Occipital lobe (tissue), 2 donors: ENCODE results near the gene FCHSD2. TPM values are rescaled to one million over a fixed set of nuclear protein-coding genes. Genes with fewer than 3 reads are reported as not detected.

Source experiments
- DNase-seq: peaks from one replicate; lab custom pipeline; 2025; lab: John Stamatoyannopoulos, UW
- total RNA-seq: library from RNA; depleted of rRNA; stranded (reverse); fragments of >200 nt; gene quantifications from one replicate; pipeline ENCODE4 v1.2.3, GENCODE V29; 2014

Gene FCHSD2
- total RNA-seq, 1 donor from 2014 or later = 46.6 TPM

DNA sequence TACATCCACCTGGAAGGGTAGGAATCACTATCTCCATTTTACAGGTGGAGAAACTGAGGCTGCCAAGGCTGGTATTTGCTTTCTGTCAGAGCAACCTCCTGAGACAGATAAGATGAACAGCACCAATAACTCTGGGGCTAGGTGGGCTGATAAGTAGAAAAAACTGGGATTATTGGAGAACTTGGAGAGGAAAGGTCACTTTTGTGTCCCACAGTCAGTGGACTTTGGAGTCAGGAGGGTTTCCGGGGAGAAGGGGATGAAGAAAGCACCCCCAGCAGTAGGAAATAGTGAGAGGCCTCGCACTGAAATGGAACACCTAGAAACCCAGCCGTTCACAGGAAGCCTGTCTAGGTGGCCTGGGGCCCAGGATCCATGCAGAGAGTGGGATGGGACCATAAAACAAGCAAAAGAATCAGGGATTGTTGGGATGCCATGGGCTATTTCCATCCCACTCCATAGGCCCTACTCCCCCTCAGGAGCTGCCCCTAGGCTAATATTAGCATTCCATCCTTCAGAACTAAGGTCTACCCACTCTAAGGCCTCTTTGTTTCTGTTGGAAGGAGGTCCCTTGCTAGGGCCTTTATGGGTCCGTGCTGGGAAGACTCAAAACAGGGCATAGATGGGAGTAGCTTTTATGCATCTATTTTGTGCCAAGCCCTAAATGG is 31.0 kb upstream of the FCHSD2 start:
- DNase-seq = no peak

DNA sequence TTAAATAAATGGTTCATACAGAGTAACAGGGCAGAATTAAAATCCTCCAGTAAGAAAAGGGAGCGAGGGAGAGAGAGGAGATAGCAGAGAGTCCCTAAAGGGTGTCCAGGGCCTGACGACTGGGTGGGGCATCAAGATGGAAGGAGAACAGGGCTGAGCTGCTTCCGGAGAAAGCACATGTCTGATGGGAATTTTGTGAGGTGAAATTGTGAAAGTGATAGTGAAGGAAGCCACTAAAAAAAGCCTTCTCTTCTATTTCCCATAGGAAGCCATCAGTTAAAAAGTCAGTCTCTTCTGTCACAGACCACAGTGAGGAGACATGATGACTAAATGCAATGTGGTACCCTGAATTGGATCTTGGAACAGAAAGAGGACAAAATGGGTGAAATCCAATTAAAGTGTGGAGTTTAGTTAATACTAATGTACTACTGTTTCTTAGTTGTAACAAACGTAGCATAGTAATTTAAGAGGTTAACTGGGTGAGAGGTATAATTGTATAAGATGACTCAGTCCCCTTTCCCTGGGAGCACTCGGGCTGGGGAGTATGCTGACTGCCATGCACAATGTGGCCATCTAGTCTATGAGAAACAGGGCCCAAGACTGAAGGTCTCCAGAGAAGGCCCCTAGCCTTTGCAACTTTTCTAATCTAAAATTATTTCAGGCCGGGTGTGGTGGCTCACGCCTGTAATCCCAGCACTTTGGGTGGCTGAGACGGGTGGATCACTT is 29.5 kb upstream of the FCHSD2 start:
- DNase-seq = no peak

DNA sequence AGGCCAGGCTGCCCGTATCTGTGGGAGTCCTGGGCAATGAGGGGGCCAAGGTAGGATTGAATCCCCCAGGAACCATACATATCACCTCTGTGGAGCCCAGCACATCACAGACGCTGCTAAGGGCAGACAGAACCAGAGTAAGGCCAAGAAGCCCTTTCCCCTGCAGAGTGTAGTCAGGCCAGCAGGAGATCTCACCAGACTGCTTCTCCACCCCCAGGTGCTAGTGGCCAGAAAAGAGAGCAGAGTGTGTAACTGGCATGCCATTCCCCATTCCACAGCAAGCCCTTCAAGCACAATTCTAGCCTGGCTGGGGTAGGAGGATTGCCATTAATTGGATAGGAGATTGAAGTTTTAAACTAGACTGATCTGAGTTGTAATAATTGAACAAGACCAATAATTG is 28.0 kb upstream of the FCHSD2 start:
- no peak for DNase-seq

DNA sequence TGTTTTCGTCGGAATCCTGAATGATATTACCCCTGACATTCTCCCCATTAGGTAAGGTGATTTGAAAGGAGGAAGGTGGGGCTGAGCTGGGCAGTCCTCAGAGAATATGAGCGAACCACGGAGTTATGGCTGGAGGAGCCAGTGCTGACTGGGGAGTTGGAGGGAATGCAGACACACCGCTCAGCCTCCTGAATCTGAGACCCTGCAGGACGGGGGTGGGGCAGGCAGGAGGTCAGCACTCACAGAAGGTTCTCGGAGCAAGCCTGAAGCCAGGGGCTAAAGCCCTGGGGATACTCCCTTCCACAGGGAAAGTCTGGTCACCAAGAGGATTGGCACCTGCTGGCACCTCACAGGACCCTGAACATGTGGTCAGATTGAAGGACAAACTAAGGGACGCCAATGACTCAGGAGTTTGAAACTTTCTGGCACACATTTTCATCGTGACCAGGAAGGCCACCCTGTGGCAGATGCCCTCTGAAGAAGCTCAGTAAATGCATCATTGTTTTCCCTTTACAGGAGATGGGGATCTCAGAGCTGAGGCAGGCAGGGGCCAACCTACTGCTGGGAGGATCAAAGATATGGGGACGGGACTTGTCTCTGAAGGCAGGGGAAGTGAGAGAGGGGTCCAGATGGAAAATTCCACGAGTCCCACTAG is 26.9 kb upstream of the FCHSD2 start:
- no peak for DNase-seq

DNA sequence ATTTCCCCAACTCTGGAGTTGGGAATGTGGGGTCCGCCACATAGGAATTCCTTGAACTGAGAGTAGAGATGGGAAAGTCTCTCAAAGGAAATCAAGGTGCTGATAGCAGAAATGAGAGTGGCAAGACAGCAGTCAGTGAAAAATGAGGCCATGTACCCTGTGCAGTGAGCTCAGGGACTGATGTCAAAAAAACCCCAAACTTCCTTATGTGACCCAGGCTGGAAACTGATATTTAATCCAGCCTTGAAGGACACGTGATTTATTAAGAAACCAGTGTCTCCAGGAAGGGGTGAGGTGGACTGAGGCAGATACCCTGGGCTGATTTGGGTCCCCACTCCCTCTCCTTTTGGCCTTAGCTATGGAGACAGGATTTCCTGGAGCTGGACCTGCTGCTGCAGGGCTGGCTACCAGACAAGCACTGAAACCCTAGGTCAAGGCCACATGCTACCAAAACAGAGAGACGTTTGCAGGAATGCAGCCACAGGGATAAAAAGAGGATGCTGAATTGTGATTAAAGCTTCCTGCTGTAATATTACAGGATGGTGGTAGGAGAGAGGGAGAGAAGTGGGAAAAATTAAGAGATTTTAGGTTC is 25.3 kb upstream of the FCHSD2 start:
- DNase-seq = no peak

DNA sequence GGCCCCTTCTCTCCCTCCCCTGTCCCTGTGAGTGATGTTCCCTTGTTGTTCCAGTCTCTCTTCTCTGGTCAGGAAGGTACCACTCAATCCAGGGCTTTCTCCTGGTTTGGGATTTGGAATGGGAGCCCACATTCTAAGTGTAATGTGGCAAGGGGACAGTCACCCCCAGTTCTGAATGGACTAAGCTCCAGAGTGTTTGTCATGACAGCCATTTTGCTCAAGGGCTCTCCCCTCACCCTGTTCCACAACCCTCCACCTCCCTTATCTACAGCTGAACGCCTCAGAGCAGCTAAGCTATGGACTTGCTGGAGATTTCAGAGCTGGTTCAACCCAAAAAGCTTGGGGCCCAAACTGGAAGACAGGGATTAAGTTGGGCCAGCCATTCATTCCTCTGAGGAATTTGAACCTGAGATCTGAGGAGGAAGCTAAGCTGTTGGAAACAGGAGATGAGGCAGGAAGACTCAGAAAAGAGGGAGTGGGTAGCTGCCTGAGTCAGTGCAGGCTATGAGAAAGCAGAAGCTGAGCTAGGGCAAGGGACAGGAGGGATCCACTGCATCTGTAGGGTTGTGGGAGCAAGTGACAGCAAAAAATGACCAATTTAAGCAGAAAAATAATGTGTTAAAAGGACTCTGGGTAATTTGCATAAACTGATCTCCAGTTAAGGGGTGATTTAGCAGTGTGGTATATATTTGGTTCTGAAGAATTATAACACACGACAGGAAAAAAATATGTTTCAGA is 22.9 kb upstream of the FCHSD2 start:
- DNase-seq = no peak

DNA sequence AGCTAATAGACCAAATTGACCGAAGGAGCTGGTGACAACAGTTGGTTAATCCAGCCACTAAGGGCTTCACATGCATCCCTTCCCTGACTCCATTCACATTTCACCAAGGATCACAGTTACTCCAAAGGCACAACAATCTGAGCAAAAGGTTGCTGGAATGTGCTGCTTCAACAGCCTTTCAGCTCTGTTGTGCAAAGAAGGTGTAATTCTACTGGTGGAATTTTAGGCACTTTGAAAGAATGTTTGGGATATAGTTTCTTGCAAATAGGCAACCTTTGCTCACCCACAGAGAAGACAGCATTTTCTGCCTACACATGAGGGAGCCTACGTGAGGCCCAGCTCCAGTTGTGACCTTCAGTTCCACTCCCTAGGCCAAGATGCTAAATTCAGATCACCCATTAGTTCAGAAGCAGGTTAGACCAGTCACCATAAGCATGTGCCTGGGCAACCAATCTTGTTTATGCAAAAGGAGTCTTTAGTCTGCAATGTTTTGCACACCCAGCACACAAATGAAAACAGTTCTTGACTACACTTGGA is 21.6 kb upstream of the FCHSD2 start:
- DNase-seq = no peak

DNA sequence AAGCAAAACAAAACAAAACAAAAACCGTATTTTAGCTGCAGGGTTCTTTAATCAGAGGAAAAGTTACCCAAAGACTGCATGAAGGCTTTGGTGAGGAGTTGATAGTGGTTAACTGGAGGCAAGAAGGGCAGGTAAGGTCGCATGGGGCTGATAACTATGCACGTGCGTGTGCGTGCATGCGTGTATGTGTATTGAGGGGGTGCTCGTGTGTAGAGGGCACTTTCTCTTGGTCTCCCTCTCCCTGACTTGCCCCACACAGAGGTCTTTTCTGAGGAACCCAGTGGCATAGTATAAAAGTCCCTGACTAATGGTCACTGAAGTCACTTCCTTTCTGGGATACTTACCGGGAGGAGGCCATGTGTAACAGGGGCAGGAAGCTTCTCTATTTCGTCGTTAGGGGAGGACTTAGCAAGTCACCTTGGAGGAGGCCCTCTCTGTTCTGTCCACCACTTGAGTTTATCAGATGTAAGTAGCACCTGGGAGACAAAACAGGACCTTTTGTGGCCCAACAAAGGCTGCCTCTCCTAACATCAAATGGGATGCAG is 20.1 kb upstream of the FCHSD2 start:
- no peak for DNase-seq

DNA sequence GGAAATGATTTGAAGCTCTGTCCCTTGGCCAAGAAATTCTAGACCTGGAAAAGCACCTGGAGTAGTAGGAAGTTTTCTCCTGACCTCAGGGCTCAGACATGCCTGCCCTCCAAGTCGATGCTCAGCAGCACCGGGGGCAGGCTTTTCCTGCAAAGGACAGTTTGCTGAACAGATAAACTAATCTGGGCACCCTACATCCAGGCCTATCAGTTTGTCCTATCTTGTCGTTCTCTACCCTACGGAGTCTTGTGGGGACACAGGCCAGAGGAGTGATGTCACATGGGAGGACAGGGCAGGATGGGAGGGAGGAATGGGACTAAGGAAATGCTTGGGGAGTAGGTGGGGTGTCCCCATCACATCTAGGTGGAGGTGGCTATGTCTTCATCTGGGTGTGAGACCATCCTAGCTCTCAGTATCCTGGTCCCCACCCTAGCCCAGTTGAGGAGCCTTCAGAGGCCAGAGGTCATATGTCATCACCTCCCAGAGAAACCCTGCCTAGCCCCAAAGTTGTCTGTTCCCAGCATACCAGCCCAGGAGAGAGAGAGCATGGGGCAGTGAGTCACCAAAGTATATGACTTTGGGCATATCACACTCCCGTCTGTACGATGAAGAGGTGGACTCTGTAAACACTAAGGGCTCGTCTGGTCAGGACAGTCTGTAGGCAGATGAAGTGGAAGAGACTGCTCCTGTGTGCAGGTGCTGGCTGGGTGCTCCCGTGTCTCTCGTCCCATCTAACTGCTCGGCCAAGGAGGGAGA is 18.1 kb upstream of the FCHSD2 start:
- DNase-seq = no peak

DNA sequence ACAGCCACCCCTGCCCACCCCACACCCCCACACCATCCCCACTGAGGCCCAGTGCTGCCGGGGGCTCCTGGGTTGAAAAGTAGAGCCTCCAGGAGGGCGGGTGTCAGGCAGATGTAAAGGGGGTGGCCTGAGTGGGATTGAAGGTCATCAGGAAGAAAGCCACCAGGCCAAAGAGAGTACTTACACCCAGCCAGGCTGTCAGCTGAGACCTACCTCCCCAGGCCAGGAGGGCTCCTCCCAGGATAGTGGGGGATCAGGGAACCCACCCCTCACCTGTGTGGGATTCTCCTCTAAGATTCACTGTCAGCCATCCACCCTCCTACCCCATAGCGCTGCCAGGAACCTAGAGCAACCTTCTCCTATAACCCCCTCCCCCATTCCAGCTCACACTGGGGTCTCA is 17.2 kb upstream of the FCHSD2 start:
- no peak for DNase-seq

DNA sequence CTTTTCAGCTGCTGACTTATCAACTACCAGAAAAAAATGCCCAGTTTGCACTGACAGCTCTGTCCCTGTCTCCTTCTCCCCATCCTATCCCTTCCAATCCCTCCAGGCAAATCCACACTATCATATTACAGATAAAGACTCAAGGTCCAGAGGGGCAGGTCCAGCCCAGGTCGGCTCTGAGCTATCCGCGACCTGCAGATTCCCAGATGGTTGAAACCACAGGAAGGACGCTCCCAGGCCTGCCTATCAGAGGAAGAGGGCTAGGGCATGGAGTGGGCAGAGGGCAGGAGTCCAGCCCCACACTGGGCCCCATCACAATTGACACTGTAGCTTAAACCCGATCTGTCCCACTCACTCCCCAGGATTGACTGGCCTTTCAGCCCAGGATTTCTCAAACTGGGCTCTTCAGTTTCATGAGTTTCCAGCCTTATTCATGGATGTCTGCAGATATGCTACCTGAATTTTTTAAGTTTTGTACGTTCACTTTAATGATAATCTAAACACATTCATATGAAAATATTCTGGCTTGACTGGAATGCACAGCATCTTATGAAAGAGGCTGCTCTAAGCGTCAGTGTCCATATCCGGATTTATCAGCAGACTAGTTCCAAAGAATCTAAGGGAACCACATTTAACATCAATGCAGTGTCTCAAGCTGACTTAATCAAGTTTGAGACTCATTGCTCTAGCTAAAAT is 16.4 kb upstream of the FCHSD2 start:
- no peak for DNase-seq

DNA sequence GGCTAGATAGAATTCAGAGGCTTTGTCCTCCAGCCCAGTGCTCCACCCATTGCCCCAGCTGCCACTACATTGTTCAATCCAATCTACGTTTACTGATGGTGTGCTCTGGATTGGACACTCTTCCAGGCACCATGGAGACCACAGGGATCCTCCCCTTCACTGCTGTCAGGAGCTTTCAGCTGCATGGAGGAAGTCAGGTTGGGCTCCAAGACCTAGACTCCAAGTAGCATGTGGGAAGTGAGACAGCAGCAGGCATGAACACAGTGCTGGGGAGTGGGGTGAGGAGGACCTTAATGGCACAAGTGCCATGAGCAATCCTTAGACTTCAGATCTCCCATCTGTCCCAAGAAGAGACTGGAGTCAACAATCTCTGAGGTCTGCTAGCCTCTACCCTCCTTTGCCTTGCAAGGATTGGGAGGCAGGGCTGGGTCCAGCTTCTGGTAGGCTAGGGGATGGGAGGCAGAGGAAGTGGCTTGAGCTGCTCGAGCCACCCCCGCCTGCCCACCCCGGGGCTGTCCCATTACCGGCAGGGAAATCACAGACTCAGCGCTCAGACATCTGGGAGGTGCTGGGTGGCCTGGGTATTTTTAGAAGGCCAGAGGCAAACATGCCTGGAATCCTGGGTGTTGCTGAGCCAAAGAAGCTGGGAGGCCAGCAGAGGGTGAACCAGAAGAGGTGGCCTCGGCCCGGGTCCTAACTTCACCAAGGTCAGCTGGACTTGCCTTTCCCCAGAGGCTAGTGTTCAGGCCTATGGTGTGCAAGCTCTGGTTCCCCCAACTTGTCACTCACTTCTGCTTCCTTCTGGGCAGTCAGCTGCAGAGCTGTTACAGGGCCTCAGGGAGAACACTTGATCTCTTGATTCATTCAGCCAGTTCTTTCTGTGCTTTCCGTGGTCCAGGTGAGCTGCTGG is 15.2 kb upstream of the FCHSD2 start:
- DNase-seq = no peak

DNA sequence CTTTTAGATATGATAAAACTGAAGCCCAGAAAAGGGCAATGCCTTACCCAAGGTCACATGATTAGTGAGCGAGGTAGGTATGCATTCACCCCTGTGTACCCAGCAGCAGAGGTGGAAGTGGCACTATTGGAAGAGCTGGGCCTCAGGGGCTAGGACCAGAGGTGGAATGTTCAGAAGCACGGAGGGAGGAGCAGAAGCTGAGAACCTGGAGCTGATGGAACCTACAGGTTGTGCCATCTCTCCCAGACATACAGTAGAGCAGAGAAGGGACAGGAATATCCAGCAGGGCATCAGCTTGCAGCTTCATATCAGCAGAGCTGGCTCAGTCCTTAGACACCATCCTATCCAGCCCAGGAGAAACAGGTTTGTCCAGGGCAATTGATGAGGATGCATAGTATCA is 14.6 kb upstream of the FCHSD2 start:
- DNase-seq = no peak

DNA sequence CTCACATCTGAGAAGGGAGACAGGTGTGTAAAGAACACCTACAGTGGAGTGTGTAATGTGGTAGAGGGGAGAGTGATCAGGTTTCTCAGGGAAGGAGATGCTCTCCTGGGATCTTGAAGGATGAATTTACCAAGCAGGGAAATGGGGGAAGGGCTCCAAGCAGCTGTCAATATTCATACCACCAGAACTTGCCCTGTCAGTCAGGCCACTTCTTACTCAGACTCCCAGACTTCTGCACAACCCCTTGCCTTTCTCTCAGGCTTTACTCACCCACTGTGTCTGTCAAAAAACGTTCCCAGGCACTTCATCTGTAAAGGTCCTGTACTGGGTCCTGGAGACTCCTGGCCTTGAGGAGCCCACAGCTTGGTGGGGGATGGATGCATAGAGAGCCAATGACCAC is 14.0 kb upstream of the FCHSD2 start:
- no peak for DNase-seq

DNA sequence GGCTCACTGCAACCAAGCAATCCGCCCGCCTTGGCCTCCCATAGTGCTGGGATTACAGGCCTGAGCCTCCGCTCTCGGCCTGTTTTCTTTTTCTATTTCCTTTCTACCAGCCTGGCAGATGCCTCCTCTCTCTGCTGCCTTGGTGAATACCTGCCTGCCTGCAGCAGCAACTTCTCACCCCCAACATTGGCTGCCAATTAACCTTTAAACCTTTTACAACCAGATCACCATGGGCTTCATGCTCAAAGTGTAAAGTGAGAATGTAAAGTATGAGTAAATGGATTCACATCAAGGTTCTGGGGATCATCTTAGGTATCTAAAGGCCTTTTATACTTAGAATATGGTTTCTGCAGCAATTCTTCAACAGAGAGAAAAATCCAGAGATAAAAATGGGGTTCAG is 13.0 kb upstream of the FCHSD2 start:
- no peak for DNase-seq

DNA sequence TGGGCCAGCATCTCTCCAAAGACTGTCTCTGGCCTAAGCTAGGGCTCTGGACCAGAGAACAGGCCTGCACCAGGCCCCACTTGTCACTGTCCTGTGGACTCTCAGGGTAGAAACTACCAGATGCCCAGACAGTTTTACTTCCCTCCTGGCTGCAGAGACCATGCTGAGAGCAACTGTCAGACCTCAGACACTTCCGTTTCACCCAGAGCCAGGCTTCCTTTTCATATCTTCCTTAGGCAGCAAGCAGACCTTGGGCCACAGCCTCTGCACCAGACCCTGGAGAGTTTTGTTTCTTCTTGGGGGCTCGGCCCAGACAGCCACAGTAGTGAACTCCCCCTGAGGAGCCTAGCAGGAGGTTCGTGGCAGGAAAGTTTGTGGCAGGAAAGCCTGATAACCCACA is 12.1 kb upstream of the FCHSD2 start:
- DNase-seq = no peak

DNA sequence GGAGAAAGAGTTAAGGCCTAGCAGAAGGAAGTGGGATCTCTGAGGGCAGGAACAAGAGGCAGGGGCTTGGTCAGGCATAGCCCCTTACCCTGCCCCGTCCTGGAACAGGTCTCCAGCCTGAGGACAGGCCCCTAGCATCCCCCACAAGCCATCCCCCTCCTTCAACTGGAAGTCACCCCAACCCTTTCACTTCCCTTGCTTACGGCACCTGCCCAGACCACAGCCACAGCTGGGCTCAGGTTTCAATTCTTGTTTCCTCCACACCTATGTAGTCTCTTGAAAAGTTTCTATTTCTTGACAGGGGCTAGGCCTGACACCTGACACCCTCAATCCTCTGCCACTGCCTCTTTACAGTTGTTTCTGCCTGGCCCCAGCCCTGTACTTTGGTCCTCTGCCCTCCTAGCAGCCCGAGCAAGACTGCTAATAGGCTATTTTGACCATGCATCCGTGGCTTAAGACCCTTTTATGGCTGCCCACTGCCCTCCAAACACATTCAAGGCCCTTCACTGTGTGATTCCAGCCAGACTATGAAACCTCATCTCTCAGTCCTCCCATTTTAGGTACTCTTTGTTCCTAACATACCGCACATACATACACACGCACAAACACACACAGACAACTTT is 10.9 kb upstream of the FCHSD2 start:
- no peak for DNase-seq
